NB4 (cell line): ENCODE results near the gene CAPZA2.

Experiments used
- DNase-seq: peaks from one replicate; pipeline ENCODE4 v3.0.0; 2010; ENCODE audit warnings: low read depth
- H3K4me3 ChIP-seq: one replicate; pipeline ENCODE4 v1.5.1; 2011; ENCODE audit warnings: mild to moderate bottlenecking, low read depth, low read length, moderate library complexity
- CTCF ChIP-seq: IDR thresholded peaks from one replicate; pipeline ENCODE4 v1.5.1; 2012; ENCODE audit warnings: low read depth, low read length
- MAX ChIP-seq: IDR thresholded peaks from 2 replicates; pipeline ENCODE4 v1.6.1; 2011; ENCODE audit warnings: low read depth, low read length
- MYC ChIP-seq: IDR thresholded peaks from 2 replicates; pipeline ENCODE4 v1.6.1; 2011; ENCODE audit warnings: low read depth, low read length
- POLR2A ChIP-seq: IDR thresholded peaks from 2 replicates; pipeline ENCODE4 v1.6.1; 2011; ENCODE audit warnings: mild to moderate bottlenecking; ENCODE audit not compliant: insufficient read length; ENCODE audit errors: extremely low read depth

The CAPZA2 gene

GRCh38 chr7:116876664-116877442 is 14.5 kb downstream of the CAPZA2 start:
- no peak for DNase-seq
- no peak overlapping the region for H3K4me3 ChIP-seq
- TF ChIP-seq CTCF, result no peak

GRCh38 chr7:116877443-116878217 is 15.2 kb downstream of the CAPZA2 start:
- TF ChIP-seq CTCF (no peak), MYC (no peak), POLR2A (no peak), MAX (no peak)
- no peak for DNase-seq
- H3K4me3 ChIP-seq, result no peak overlapping the region

GRCh38 chr7:116884691-116885090 is 22.3 kb downstream of the CAPZA2 start:
- no peak overlapping the region for H3K4me3 ChIP-seq
- no peak for TF ChIP-seq MYC
- TF ChIP-seq POLR2A, result no peak
- no peak for TF ChIP-seq MAX
- TF ChIP-seq CTCF, result no peak
- DNase-seq, result no peak

- no peak overlapping the region for H3K4me3 ChIP-seq
- DNase-seq, result no peak
- TF ChIP-seq MAX, result no peak
- TF ChIP-seq CTCF, result no peak
- TF ChIP-seq POLR2A, result no peak
- no peak for TF ChIP-seq MYC
Measured at GRCh38 chr7:116885724-116886123, 23.3 kb downstream of the CAPZA2 start.

- no peak overlapping the region for H3K4me3 ChIP-seq
- TF ChIP-seq CTCF, result no peak
- no peak for TF ChIP-seq POLR2A
- TF ChIP-seq MYC, result no peak
- no peak for DNase-seq
Measured at GRCh38 chr7:116886543-116887156, 24.3 kb downstream of the CAPZA2 start.

- no peak overlapping the region for H3K4me3 ChIP-seq
- no peak for DNase-seq
- TF ChIP-seq POLR2A, result no peak
- TF ChIP-seq CTCF, result no peak
- TF ChIP-seq MAX, result no peak
- TF ChIP-seq MYC, result no peak
Measured at GRCh38 chr7:116888895-116889294, 26.5 kb downstream of the CAPZA2 start.
